A673 (cell line): ENCODE results near the gene BCL2. TPM values are rescaled to one million over a fixed set of nuclear protein-coding genes. Genes with fewer than 3 reads are reported as not detected.

Experiments used
- BruUV-seq: library from RNA; stranded (reverse); fragments of 400-500 nt; replicated peaks from 2 replicates; lab custom pipeline; 2021; lab: Mats Ljungman, UMichigan
- CTCF ChIA-PET: fragments of 300-600 bp; sonication (Branson Sonifier 250); formaldehyde crosslinking; loops from one replicate; lab custom pipeline; 2022; ENCODE audit warnings: antibody characterized with exemption; lab: Charles Lee
- POLR2A ChIA-PET: fragments of 300-600 bp; sonication (Branson Sonifier 250); formaldehyde crosslinking; loops from one replicate; lab custom pipeline; 2022; ENCODE audit warnings: antibody characterized with exemption; ENCODE audit not compliant: low non-redundant PET; lab: Charles Lee
- DNase-seq: peaks from one replicate; pipeline ENCODE4 v3.0.0-alpha.2; 2015; ENCODE audit warnings: low spot score
- H3K27ac ChIP-seq: fragments of 200-600 bp; sonication (generic); 2 replicates; pipeline ENCODE4 v1.5.1; 2016; ENCODE audit warnings: mixed run types, low read depth, mild to moderate bottlenecking, mixed read lengths, antibody characterized with exemption, low read length; ENCODE audit not compliant: poor library complexity, severe bottlenecking
- H3K27me3 ChIP-seq: fragments of 200-600 bp; sonication (generic); replicated peaks from 2 replicates; pipeline ENCODE4 v1.6.1; 2017; ENCODE audit warnings: mixed run types, low read depth, mild to moderate bottlenecking, mixed read lengths, antibody characterized with exemption, low read length; ENCODE audit not compliant: insufficient read depth, poor library complexity
- H3K36me3 ChIP-seq: fragments of 200-600 bp; sonication (generic); 2 replicates; pipeline ENCODE4 v1.6.1; 2016; ENCODE audit warnings: mixed run types, mild to moderate bottlenecking, mixed read lengths, antibody characterized with exemption, low read length; ENCODE audit not compliant: insufficient read depth, poor library complexity, severe bottlenecking
- H3K4me1 ChIP-seq: fragments of 200-600 bp; sonication (generic); 2 replicates; pipeline ENCODE4 v1.6.1; 2017; ENCODE audit warnings: mixed run types, mild to moderate bottlenecking, mixed read lengths, antibody characterized with exemption, low read length; ENCODE audit not compliant: insufficient read depth, poor library complexity, severe bottlenecking
- H3K4me3 ChIP-seq: fragments of 200-600 bp; sonication (generic); 2 replicates; pipeline ENCODE4 v1.5.1; 2016; ENCODE audit warnings: low read depth, mixed run types, mild to moderate bottlenecking, mixed read lengths, low read length; ENCODE audit not compliant: poor library complexity, severe bottlenecking
- H3K9me3 ChIP-seq: fragments of 200-600 bp; sonication (generic); 2 replicates; pipeline ENCODE4 v1.6.1; 2016; ENCODE audit warnings: mixed run types, low read depth, mild to moderate bottlenecking, mixed read lengths, antibody characterized with exemption, low read length; ENCODE audit not compliant: poor library complexity, severe bottlenecking
- EZH2 ChIP-seq: fragments of 200-600 bp; sonication (generic); IDR thresholded peaks from 2 replicates; pipeline ENCODE4 v1.6.1; 2017; ENCODE audit warnings: borderline replicate concordance, low read depth, mild to moderate bottlenecking, mixed read lengths, antibody characterized with exemption, low read length; ENCODE audit not compliant: poor library complexity, severe bottlenecking
- intact Hi-C: fragments of 100-400 bp; cut with micrococcal nuclease; formaldehyde crosslinking; loops from one replicate; pipeline ENCODE4 v1.10.0; 2022; ENCODE audit not compliant: unreplicated experiment
- total RNA-seq: library from RNA; stranded (reverse); gene quantifications from 2 replicates; pipeline ENCODE4 v1.2.3, GENCODE V29; 2021
- TF ChIP-seq, protein P1 (sequence below): fragments of 300-800, 200-600 bp; sonication (generic); conservative IDR thresholded peaks from 2 replicates; pipeline ENCODE4 v1.5.1; 2017; ENCODE audit warnings: low read depth, mild to moderate bottlenecking, antibody characterized with exemption, low read length, moderate library complexity, mixed read lengths

BCL2 gene
- total RNA-seq, 1 experiment from 2014 or later: 24.9 TPM

DNA sequence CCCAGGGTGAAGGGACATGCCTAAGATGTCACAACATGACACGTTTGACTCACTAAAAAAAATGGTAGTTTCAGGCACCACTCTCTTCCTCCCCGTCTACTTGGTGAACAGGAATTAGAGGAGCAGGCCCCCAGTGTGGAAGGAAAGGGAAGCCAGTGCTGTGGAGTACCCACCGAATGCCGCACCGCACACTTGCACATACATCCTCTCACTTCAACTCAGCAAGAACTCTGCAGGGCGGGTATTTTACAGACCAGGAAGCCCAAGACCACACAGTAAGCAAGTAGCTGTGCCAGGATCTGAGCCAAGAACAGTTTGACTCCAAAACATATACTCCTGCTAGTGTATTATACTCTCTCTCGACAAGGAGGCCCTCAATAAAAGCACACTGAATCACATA is 69.8 kb downstream of the BCL2 start:
- Histone ChIP-seq H3K36me3 (no peaks in the 10 kb centered on the region), H3K4me1 (peaks cover 14% of the 10 kb centered on the region), H3K4me3 (no peak overlapping the region), H3K9me3 (no peaks in the 10 kb centered on the region), H3K27me3 (no peaks in the 10 kb centered on the region), H3K27ac (peak overlapping the region; percentile 48)
- DNase-seq: peak; percentile 79
- POLR2A ChIA-PET: no interaction called here
- intact Hi-C loops: no loop called here
- BruUV-seq: no TSS peak
- TF ChIP-seq, protein P1, sequence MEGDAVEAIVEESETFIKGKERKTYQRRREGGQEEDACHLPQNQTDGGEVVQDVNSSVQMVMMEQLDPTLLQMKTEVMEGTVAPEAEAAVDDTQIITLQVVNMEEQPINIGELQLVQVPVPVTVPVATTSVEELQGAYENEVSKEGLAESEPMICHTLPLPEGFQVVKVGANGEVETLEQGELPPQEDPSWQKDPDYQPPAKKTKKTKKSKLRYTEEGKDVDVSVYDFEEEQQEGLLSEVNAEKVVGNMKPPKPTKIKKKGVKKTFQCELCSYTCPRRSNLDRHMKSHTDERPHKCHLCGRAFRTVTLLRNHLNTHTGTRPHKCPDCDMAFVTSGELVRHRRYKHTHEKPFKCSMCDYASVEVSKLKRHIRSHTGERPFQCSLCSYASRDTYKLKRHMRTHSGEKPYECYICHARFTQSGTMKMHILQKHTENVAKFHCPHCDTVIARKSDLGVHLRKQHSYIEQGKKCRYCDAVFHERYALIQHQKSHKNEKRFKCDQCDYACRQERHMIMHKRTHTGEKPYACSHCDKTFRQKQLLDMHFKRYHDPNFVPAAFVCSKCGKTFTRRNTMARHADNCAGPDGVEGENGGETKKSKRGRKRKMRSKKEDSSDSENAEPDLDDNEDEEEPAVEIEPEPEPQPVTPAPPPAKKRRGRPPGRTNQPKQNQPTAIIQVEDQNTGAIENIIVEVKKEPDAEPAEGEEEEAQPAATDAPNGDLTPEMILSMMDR: no peak
- TF ChIP-seq EZH2: no peak
- CTCF ChIA-PET: no interaction called here

GRCh38 chr18:63247926-63248325 is 71.6 kb downstream of the BCL2 start:
- H3K36me3 ChIP-seq: no peaks in the 10 kb centered on the region
- no peak for DNase-seq
- no peaks in the 10 kb centered on the region for H3K27me3 ChIP-seq
- H3K9me3 ChIP-seq: no peaks in the 10 kb centered on the region
- no peak overlapping the region for H3K27ac ChIP-seq
- CTCF ChIA-PET: no interaction called here
- H3K4me1 ChIP-seq: peaks cover 7% of the 10 kb centered on the region
- BruUV-seq: no TSS peak
- intact Hi-C loops: no loop called here
- no peak overlapping the region for H3K4me3 ChIP-seq
- TF ChIP-seq, protein P1: no peak
- no peak for TF ChIP-seq EZH2
- POLR2A ChIA-PET: no interaction called here

GRCh38 chr18:63247506-63247905 is 72.1 kb downstream of the BCL2 start:
- ChIA-PET POLR2A (no interaction called here), CTCF (no interaction called here)
- DNase-seq: no peak
- H3K27ac ChIP-seq: no peak overlapping the region
- TF ChIP-seq, protein P1: no peak
- no peak for TF ChIP-seq EZH2
- peaks cover 7% of the 10 kb centered on the region for H3K4me1 ChIP-seq
- intact Hi-C loops: no loop called here
- no peaks in the 10 kb centered on the region for H3K36me3 ChIP-seq
- no peak overlapping the region for H3K4me3 ChIP-seq
- no TSS peak for BruUV-seq
- H3K27me3 ChIP-seq: no peaks in the 10 kb centered on the region
- H3K9me3 ChIP-seq: no peaks in the 10 kb centered on the region
